Measurements from ENCODE around the gene FBXL7. TPM values are rescaled to one million over a fixed set of nuclear protein-coding genes. Genes with fewer than 3 reads are reported as not detected.

The FBXL7 gene
- total RNA-seq, 1 donor from 2014 or later, result 12.3 TPM

- Mint-ChIP-seq H3K27me3 (ENCODE audit: insufficient read depth, low read depth) (peaks cover 7% of the 10 kb centered on the region), H3K36me3 (peaks cover 9% of the 10 kb centered on the region), H3K4me3 (no peak overlapping the region), H3K27ac (no peak overlapping the region), H3K9me3 (peaks cover 6% of the 10 kb centered on the region), H3K4me1 (no peaks in the 10 kb centered on the region)
- no peak overlapping the region for H2AFZ ChIP-seq (replicated peaks)
- H3K27me3 ChIP-seq, result no peaks in the 10 kb centered on the region
- no peak overlapping the region for H3K27ac ChIP-seq
- peaks cover 8% of the 10 kb centered on the region for H3K4me1 ChIP-seq
- no peak for DNase-seq (ENCODE audit: low spot score)
- no peak overlapping the region for H3K4me3 ChIP-seq
- H3F3A ChIP-seq (ENCODE audit: low read depth), result no peaks in the 10 kb centered on the region
- no peaks in the 10 kb centered on the region for H3K36me3 ChIP-seq
- no peak for TF ChIP-seq CTCF (IDR thresholded peaks at IDR 0.05)
- H3K9me3 ChIP-seq (ENCODE audit: low read depth), result no peaks in the 10 kb centered on the region
- H3K79me2 ChIP-seq (ENCODE audit: low read depth), result peaks cover 39% of the 10 kb centered on the region
- H3K9ac ChIP-seq, result no peak overlapping the region
- no peaks in the 10 kb centered on the region for H4K20me1 ChIP-seq (ENCODE audit: low read depth)
- H3K4me2 ChIP-seq, result no peak overlapping the region
Measured at GRCh38 chr5:15647251-15647650, 147.3 kb downstream of the FBXL7 start.

GRCh38 chr5:15650266-15650665, 150.3 kb downstream of the FBXL7 start:
- H3K4me1 ChIP-seq, result peaks cover 9% of the 10 kb centered on the region
- no peaks in the 10 kb centered on the region for H3K36me3 ChIP-seq
- H4K20me1 ChIP-seq (ENCODE audit: low read depth), result no peaks in the 10 kb centered on the region
- no peak overlapping the region for H3K9ac ChIP-seq
- Mint-ChIP-seq H3K27ac (no peak overlapping the region), H3K27me3 (ENCODE audit: insufficient read depth, low read depth) (peaks cover 2% of the 10 kb centered on the region), H3K36me3 (peaks cover 8% of the 10 kb centered on the region), H3K4me3 (no peak overlapping the region), H3K4me1 (no peaks in the 10 kb centered on the region), H3K9me3 (peaks cover 6% of the 10 kb centered on the region)
- no peak overlapping the region for H3K27ac ChIP-seq
- H2AFZ ChIP-seq (replicated peaks), result no peak overlapping the region
- TF ChIP-seq CTCF (IDR thresholded peaks at IDR 0.05), result no peak
- no peak for TF ChIP-seq EZH2 (IDR thresholded peaks at IDR 0.05)
- no peak for TF ChIP-seq EZH2phosphoT487 (IDR thresholded peaks at IDR 0.05)
- no peaks in the 10 kb centered on the region for H3F3A ChIP-seq (ENCODE audit: low read depth)
- no peak for DNase-seq (ENCODE audit: low spot score)
- H3K4me2 ChIP-seq, result no peak overlapping the region
- H3K9me3 ChIP-seq (ENCODE audit: low read depth), result no peaks in the 10 kb centered on the region
- H3K27me3 ChIP-seq, result no peaks in the 10 kb centered on the region
- no peak overlapping the region for H3K4me3 ChIP-seq
- H3K79me2 ChIP-seq (ENCODE audit: low read depth), result peaks cover 28% of the 10 kb centered on the region

- H3K4me1 ChIP-seq, result peaks cover 4% of the 10 kb centered on the region
- H3K4me2 ChIP-seq, result no peak overlapping the region
- H3K79me2 ChIP-seq (ENCODE audit: low read depth), result peaks cover 10% of the 10 kb centered on the region
- H3K27ac ChIP-seq, result no peak overlapping the region
- no peaks in the 10 kb centered on the region for H3K27me3 Mint-ChIP-seq (ENCODE audit: insufficient read depth, low read depth)
- H3K36me3 ChIP-seq, result no peaks in the 10 kb centered on the region
- no peaks in the 10 kb centered on the region for H4K20me1 ChIP-seq (ENCODE audit: low read depth)
- no peaks in the 10 kb centered on the region for H3K9me3 ChIP-seq (ENCODE audit: low read depth)
- peaks cover 6% of the 10 kb centered on the region for H3K9me3 Mint-ChIP-seq
- no peaks in the 10 kb centered on the region for H3K27me3 ChIP-seq
- H3K4me3 ChIP-seq, result no peak overlapping the region
- no peak overlapping the region for H3K27ac Mint-ChIP-seq
- H3K9ac ChIP-seq, result no peak overlapping the region
- H3K36me3 Mint-ChIP-seq, result peaks cover 8% of the 10 kb centered on the region
- no peaks in the 10 kb centered on the region for H3K4me1 Mint-ChIP-seq
- H2AFZ ChIP-seq (replicated peaks), result no peak overlapping the region
- no peak overlapping the region for H3K4me3 Mint-ChIP-seq
- H3F3A ChIP-seq (ENCODE audit: low read depth), result no peaks in the 10 kb centered on the region
- no peak for TF ChIP-seq CTCF (IDR thresholded peaks at IDR 0.05)
- no peak for TF ChIP-seq EZH2phosphoT487 (IDR thresholded peaks at IDR 0.05)
- no peak for TF ChIP-seq EZH2 (IDR thresholded peaks at IDR 0.05)
- DNase-seq (ENCODE audit: low spot score), result no peak
Measured at GRCh38 chr5:15654779-15655178, 154.8 kb downstream of the FBXL7 start.

GRCh38 chr5:15655683-15656082, 155.7 kb downstream of the FBXL7 start:
- Histone ChIP-seq H3K4me1 (peaks cover 4% of the 10 kb centered on the region), H3K79me2 (ENCODE audit: low read depth) (peaks cover 10% of the 10 kb centered on the region), H3K27ac (no peak overlapping the region), H3K9ac (no peak overlapping the region), H3K36me3 (no peaks in the 10 kb centered on the region), H4K20me1 (ENCODE audit: low read depth) (no peaks in the 10 kb centered on the region), H3K4me2 (no peak overlapping the region), H3K4me3 (no peak overlapping the region), H3K9me3 (ENCODE audit: low read depth) (no peaks in the 10 kb centered on the region), H3K27me3 (no peaks in the 10 kb centered on the region), H3F3A (ENCODE audit: low read depth) (no peaks in the 10 kb centered on the region), H2AFZ (replicated peaks) (no peak overlapping the region)
- no peak overlapping the region for H3K4me3 Mint-ChIP-seq
- peaks cover 1% of the 10 kb centered on the region for H3K9me3 Mint-ChIP-seq
- H3K27me3 Mint-ChIP-seq (ENCODE audit: insufficient read depth, low read depth), result no peaks in the 10 kb centered on the region
- H3K36me3 Mint-ChIP-seq, result peaks cover 5% of the 10 kb centered on the region
- DNase-seq (ENCODE audit: low spot score), result no peak
- TF ChIP-seq CTCF (IDR thresholded peaks at IDR 0.05) (no peak), EZH2 (IDR thresholded peaks at IDR 0.05) (no peak), EZH2phosphoT487 (IDR thresholded peaks at IDR 0.05) (no peak)
- H3K4me1 Mint-ChIP-seq, result no peaks in the 10 kb centered on the region
- no peak overlapping the region for H3K27ac Mint-ChIP-seq
